NK-92 (cell line): ENCODE data around the gene PLCB2.

Experiments
- DNase-seq: peaks from one replicate; lab custom pipeline; 2025; ENCODE audit not compliant: unreplicated experiment; lab: John Stamatoyannopoulos, UW

PLCB2 gene, protein sequence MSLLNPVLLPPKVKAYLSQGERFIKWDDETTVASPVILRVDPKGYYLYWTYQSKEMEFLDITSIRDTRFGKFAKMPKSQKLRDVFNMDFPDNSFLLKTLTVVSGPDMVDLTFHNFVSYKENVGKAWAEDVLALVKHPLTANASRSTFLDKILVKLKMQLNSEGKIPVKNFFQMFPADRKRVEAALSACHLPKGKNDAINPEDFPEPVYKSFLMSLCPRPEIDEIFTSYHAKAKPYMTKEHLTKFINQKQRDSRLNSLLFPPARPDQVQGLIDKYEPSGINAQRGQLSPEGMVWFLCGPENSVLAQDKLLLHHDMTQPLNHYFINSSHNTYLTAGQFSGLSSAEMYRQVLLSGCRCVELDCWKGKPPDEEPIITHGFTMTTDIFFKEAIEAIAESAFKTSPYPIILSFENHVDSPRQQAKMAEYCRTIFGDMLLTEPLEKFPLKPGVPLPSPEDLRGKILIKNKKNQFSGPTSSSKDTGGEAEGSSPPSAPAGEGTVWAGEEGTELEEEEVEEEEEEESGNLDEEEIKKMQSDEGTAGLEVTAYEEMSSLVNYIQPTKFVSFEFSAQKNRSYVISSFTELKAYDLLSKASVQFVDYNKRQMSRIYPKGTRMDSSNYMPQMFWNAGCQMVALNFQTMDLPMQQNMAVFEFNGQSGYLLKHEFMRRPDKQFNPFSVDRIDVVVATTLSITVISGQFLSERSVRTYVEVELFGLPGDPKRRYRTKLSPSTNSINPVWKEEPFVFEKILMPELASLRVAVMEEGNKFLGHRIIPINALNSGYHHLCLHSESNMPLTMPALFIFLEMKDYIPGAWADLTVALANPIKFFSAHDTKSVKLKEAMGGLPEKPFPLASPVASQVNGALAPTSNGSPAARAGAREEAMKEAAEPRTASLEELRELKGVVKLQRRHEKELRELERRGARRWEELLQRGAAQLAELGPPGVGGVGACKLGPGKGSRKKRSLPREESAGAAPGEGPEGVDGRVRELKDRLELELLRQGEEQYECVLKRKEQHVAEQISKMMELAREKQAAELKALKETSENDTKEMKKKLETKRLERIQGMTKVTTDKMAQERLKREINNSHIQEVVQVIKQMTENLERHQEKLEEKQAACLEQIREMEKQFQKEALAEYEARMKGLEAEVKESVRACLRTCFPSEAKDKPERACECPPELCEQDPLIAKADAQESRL

DNA sequence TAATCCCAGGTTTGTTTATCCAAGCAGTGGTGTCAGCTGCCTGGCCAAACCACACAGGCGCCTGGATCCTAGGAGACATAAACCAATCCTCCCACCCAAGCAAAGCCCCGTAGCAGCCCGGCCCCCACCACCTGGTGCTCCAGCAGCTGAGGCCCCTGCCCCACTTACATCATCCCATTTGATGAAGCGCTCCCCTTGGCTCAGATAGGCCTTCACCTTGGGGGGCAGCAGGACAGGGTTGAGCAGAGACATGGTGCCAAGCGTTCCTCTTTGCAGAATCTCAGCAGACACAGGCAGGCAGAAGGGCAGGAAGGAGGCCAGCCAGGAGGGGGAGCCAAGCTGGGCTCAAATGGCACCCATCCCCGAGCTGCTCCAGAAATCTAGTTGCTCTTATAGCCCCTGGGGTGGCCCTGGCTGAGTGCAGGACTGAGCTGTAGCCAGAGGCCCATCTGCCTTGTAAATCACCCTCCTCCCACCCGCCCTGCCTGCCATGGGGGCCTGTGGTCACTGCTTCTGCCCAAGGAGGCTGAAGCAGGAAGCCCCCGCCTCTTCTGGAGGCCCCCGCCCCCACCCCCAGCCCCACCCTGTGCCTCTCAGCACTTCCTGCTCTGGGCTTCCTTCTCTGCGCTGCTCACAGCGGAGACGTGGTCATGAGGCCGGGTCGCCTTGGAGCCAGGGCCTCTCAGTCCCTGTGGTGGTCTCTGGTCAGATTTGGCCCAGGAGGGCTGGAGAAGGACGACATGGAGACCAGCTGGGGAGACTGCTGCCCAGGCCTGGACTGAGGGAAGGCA, at the start of gene PLCB2:
Gene PLCB2 (minus strand): TSS at position 515 of the 791 bp plus-strand sequence. CDS start 263 bp downstream, at position 252.
- DNase-seq = no peak

DNA sequence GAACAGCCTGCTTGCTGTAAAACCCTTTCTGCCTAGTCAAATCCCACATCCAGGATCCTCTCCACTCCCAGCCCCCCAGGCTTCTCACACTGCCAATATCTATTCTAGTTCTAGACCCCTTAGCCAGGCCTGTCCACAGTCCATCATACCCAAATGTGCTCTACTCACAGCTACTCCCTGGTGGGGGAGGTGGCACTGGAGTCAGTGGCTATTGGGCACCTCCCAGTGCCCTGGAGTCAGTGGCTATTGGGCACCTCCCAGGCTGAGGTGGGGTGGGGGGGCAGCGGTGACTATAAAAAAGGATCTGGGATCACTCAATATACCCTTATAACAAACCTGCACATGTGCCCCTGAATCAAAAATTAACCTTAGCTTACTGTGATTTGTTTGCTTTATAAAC, 49.5 kb upstream of the PLCB2 start:
- no peak for DNase-seq

DNA sequence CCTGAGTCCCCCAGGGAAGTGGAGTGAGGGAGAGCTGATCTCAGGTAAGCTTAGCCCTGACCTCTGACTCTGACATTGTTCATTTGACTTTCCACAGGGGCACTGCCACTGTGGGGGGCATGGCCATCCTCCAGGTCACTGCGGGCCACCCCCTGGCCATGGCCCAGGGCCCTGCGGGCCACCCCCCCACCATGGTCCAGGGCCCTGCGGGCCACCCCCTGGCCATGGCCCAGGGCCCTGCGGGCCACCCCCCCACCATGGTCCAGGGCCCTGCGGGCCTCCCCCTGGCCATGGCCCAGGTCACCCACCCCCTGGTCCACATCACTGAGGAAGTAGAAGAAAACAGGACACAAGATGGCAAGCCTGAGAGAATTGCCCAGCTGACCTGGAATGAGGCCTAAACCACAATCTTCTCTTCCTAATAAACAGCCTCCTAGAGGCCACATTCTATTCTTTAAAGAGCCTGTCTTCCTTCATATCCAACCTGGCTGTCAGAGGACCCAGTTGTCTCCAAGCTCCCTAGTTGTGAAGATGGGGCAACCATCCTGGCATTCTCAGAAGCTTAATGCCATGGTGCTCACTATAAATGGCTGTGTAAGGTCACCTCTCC, 48.3 kb upstream of the PLCB2 start:
- no peak for DNase-seq

DNA sequence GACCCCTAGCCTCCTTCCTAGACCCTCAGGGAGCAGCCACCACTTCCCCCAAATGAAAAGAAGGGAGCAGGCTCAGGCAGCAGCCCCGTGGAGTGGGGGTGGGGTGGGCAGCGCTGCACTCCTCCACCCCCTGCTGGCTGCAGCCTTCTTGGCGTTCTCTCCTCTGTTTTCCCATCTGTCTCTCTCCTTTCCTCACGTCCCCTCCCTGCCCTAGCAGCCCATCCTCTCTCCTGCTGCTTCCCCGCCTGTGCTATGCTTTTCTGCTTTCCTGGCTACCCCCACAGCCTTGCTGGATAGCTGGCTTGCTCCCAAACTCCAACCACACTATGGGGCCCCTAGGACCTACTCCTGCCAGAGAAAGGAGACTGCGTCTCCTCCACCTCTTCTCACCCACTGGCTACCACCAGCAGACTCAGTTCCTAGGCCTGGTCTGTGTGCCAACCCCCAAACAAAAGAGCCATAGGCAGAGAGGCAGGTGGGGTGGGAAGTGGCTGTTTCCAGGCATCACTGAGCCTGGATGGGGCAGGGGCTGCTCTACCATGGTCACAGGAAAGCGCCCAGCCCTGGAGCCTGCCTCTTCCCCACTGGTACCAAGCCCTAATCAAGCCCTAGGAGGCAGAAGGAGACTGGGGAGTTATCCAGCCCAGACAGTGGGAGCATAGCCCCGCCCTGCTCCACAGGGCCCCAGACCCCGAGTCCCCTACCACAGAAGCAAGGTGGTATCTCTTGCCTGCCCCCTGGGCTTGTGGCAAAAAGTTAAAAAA, 46.9 kb upstream of the PLCB2 start:
- DNase-seq = no peak

DNA sequence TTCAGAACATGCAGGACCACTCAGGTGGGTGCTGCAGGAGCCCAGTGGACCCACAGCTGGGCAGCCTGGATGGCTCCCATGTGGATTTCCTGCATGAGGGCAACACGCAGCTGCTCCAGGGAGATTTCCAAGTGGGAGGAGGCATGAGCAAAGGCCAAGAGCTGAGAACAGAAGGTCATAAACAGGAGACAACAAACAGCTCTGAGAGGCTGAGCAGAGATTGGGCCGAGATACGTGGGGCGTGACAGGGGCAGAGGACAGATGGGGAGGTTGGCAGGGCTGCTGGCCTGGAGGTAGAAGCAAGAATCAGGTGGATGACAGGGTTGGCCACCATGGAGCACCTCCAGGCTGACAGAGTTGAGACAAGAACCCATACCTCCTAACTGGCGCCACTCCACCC, 46.0 kb upstream of the PLCB2 start:
- DNase-seq = no peak

DNA sequence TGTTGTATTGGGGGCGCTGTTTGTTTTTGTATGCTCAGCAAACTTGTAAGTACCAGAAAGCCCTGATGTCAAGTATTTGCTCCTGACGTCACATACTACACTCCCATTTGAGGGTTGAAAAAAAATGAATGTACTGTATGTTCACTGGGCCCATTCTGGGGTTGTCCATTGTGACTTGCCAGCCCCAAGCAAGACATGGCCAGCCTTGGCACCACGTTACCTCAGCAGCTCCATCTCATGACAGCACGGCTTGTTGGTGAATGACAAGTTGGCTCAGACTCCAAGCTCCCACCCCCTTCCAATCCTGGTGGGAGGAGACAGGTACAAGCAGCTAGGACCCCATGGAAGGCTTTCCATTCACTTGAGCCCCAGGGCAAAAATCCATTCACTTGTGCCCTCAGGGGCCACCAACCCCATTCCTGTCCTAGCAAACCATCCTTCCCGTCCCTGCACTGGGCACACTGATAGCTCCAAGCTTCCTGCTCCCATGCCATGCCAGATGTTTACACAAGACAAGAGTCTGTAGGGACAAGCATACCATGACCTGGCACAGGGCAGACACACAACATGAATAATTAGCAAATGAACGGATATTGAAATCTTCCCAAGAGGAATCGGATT, 44.7 kb upstream of the PLCB2 start:
- no peak for DNase-seq

DNA sequence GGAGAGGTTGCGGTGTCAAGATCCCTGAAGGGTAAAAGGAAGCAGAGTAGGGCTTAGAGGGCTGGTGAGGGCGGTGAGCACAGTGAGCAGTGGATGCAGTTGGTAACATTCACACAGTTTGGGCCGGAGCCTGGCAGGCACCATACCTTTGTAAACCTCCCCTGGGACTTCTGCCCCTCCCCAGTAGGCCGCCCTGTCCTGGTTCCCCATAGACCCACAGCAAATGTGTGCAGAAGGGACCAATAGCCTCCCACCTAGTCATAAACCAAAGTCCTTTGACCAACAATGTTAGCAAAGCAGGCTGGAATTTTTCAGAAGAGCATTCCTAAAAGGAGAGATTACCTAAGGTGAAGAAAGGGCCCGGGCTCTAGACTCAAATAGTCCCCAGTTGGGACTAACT, 41.4 kb upstream of the PLCB2 start:
- no peak for DNase-seq

DNA sequence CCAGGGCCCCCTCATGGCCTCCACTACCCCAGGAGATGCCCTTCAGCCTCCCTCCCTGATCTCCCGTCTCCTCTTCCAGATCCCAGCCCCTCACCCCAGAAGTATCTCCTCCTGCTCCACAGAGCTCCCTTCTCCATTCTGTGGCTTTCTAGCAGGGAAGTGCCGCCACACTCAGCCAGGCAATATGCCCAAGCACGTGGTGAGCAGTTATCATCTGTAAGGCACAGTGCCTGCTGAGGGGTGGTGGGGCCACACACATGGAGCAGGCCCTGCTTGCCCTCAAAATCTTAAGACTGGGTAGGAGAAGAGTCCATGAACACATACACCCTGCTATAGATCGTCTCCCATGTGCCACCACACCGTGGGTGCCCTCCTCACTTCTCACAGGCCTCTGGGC, 40.7 kb upstream of the PLCB2 start:
- no peak for DNase-seq

DNA sequence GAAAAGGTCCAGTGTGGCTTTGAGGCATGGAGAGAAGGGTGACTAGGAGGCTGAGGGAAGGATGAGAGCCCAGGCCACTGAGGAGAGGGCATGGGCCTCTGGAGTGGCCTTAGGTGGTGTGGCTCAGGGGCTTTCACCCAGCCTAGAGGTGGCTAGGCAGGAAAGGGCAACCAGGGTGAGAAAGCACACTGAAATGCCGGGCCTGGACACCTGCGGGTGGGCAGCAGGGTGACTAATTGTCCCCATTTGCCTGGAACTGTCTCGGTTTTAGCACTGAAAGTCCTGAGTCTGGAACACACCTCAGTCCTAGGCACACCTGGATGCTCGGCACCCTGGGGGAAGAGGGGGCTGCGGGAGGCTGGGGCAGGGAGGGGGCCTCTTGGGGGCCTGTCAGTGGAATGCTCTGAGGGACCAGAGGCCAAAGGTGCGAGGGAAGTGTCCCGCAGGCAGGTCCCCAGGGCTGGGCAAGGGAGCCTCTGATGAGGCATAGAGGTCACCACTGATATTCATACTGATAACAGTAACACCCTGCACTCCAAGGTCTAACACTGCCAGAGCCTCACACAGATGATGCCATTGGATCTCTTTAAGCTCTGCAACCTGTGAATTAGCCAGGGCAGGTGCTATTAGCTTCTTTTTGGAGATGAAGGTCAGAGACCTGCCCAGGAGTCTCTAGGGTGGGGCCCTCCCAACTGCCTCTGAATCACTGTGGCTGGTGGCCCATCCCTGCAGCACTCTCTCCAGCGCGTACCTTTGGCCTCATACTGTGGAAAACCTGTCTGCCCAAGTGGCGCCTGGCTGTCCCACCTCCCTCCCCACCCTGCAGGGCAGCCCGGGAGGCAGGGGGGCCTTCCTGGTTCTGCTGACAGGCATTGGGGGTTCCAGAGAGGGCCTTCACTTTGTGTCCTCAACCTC, 40.1 kb upstream of the PLCB2 start:
- no peak for DNase-seq

DNA sequence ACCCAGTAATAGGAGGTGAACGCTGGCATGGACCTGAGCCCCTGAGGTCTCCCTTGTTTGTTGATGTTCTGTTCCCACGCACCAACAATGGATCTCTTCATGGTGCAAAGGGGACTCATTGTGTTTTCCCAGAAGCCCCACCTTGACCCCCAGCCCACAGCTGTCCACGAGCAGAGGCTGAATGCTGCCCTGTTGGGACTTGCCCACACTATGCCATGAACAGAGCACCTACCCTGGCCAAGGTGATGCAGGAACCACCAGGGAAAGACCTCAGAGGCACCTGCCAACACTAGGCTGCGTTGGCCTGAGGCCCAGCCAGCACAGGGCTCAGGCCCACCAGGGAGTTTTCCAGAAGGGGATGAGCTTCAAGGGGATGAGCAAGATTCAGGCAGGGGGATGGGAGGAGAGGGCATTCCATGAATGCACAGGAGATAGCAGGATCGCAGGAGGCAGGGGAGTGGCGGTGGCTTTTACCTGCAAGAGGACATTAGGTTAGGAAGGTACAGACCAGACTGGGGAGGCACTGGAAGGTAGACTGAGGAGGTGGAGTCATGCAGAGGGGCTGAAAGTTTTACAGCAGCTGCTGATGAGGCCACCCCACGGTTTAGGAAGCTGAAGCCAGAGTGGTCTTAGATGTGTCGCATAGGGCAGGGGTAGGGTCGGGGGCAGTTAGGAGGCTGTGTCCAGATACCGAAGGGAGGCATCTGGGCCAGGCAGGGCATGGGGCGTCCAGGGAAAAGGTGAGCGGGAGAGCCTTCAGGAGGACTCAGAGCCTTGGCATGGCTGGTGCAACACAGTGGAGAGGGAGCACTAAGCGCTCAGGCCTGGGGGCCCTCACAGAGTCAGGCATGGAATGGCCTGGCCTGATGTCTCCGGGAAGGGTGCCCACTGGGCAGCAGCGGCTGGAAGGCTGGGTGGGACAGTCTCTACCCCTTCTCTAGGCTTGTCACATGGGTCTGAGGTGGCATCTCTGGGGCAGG, 39.1 kb upstream of the PLCB2 start:
- no peak for DNase-seq

DNA sequence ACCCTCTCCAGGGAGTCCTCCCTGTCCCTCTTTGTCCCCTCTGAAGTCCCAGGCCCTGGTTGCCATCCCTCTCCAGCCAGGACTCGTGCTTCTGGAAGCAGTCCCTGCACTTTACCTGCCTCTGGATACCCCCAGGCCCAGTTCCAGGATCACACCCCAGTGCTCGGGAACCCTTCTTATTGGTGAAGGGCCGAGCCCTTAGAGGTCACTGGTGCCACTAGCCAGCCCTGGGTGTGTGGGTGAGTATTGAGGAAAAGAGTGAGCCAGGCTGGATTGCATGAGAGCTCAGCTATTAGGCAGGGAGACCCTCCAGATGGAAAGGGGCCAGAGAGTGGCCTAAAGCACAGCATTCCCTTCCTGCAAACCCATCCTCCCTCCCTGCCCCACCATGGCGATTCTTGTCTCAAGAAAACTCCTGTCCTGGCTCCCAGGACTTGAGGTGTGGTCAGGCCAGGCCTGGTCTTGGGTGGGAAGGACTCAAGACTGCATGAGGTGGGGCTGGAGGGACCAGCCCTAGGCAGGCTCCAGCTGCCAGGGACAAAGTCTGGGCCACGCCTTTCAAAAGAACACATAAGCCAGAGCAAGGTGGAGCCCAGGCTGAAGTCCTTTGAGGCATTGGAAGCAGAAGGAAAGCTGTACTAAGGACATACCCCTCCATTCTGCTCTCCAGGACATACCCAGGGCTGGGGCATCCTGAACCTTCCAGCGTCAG, 38.3 kb upstream of the PLCB2 start:
- DNase-seq = no peak

DNA sequence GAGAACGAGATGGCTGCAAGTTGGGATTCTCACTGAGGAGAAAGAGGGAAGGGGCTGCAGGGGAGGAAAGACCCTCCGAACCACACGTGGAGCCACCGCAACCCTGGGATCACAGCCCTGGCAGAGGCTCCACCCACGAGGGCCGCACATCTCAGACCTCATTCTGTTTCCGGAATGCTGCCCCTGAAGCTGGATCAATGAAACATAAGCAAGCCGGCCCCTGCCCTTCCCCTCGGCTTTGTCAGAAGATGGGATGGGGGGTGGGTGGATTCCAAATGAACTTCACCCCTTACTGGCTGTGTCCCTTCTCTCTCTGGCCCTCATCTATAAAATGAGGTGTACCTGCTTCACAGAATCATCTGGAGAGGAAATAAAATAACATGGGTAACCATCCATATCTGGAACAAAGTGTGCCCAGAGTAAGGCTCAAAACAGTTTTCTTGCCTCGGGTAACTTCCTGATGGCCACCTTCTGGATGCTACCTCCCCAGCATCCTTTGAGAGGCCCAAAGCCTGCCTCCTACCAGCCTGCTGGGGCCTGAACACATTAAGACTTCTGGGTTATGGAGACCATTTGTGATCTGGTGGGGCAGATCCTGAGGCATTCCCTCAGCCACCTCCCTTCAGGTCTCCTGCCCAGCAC, 37.6 kb upstream of the PLCB2 start:
- DNase-seq = no peak

DNA sequence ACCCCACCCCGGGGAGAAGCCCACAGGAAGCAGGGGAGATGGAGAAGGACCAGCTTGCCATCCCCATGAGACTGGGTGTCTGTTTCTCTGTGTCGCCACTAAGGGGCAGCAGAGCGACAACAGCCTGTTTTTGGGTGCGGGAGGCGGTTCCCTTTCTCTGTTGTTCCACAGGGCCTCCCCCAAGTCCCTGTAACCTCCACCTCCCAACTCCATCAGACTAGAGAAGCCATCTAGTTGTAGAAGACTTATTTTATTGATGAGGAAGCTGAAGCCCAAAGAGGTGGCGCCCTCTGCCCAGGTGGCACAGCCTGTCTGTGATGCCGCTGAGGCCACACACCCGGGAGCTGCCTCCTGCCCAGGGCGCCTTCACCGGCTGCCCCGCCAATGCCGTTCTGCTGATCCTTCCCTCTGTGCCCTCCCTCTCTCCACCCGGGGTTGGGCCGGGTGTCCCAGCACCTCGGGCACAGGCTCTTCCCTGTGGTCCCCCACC, 36.9 kb upstream of the PLCB2 start:
- no peak for DNase-seq

DNA sequence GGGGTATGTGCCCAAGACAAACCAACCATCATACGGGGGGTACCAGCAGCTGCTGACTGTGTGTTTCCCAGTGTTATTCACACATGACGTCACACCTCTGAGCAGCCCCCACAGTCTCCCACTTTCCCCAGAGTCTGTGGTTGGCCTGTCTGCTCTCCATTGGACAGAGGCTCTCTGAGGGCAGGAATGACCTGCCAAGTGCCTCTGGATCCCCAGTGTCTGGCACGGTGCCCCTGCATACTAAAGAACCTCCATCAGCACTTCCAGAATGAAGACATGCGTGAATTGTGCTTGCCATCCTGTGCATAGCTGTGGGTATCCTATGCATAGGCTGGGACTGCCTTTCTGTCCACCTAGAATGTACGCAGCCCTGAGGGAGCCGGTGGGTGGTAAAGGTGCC, 36.5 kb upstream of the PLCB2 start:
- DNase-seq = no peak

DNA sequence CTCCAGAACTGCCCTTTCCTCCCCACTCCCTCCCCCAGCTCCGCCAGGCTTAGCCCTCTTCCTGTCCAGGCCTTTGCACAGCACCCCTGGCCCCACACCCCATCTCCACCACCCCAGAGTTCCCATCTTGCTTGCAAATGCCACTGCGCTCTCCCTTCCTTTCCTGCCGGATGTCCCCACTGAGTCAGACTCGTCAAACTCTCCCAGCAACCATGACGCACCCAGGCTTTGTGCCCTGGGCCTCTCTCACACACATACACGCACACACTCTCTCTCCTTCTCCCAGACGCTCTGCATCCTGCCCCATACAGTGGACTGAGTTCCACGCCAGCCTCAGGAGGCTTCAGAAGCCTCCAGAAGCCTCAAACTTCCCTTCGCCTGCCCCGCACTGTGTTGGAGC, 35.8 kb upstream of the PLCB2 start:
- DNase-seq = no peak
